Measurements from ENCODE around the gene TYMP.
"Not testable (repeated sequence)": the region's sequence is repeated elsewhere in the genome, so short reads cannot be mapped to it uniquely, and the experiment has no call there.

TYMP gene

DNA sequence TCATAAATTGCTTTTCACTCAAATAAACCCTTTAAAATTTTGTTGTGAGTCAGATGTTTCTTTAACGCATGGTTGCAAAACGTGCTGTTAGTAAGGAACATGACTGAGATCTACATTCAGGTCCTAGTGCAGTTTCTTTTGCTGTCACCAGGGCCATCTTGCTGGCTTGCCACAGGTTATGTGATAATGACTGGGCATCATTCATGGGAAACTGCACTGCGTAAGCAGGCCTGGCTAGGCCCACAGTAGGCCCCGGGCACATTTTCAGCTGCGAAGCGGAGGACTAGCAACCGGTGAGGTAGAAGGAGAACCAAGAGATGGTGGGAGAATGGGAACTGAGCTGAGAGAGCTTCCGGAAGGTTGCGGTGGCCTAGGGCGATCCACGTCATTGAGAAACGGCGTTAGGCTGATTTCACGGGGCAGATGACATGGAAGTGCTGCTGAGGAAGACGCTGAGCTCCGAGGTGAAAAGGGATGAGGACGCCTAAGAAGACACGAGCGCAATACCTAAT is 12.7 kb upstream of the TYMP start:
- DNase-seq (ENCODE audit: low read depth, low spot score), result no peak

DNA sequence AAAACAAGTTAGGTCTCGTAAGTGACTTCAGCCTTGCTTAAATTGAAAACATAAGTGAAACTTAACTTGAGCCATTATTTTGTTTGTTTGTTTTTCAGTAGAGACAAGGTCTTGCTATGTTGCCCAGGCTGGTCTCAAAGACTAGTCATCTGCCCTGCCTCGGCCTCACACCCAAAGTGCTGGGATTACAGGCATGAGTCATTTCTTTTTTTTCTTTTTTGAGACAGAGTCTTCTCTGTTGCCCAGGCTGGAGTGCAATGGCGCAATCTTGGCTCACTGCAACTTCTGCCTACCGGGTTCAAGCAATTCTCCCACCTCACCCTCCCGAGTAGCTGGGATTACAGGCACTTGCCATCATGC is 11.8 kb upstream of the TYMP start:
- DNase-seq (ENCODE audit: low read depth, low spot score), result not testable (repeated sequence)

DNA sequence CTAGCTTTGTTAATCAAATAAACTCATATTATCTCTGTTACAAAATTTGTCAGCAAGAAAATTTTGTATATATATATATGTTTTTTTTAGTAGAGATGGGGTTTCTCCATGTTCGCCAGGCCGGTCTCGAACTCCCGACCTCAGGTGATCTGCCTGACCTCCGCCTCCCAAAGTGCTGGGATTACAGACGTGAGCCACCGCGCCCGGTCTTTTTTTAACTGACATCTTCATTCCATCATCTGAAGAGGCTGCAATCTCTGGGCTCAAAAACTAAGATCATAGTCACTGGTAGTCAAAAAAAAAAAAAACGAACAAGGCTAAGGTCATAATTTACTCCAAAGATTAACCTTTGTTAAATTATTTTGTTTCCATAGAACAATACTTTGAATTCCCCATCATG is 10.6 kb upstream of the TYMP start:
- no peak for DNase-seq (ENCODE audit: low read depth, low spot score)

DNA sequence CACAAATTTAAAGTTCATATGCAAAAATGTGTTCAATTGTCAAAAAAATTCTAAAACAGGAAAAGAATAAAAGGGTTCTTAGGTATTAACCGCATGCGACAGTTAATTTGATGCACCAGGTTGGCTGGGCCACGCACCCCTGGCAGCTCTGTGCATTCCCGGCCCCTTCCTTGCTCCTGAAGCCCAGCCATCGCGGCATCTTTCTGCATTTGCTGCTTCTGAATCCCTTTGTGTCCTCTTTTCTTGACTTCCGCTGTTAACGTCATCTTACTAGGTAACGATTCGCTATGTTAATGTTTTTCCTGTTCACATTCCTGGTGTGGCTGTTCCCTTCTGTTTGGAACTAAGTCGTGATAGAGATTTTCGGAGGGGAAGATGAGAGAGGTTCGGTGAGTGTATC is 8.0 kb upstream of the TYMP start:
- no peak for DNase-seq (ENCODE audit: low read depth, low spot score)

DNA sequence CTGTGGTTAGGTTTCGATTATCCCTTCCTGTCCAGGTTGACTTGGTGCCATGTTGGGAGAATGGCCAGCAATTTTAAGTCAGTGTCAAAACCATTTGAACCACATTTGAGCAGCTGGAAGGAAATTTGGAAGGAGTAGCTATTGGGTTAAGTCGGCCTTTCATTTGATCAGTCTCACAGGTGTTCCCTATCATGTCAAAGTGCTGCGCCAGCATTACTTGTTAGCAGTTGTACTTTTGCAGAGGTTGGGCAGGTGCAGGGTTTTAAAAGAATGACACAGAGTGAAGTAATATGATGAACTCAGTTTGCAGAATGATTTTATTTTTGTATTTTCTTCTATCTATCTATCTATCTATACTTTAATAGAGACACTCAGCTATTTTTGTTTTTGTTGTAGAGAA is 6.4 kb upstream of the TYMP start:
- DNase-seq (ENCODE audit: low read depth, low spot score), result no peak

DNA sequence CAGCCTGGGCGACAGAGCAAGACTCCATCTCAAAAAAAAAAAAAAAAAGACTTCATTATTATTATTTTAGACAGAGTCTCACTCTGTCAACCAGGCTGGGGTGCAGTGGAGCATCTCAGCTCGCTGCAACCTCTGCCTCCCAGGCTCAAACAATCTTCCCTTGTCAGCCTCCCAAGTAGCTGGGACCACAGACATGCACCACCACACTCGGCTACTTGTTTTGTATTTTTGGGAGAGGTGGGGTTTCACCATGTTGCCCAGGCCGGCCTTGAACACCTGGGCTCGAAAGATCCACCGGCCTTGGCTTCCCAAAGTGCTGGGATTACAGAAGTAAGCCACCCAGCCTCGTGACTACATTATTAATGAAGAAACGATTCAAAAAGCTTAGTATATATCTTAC is 5.3 kb upstream of the TYMP start:
- no peak for DNase-seq (ENCODE audit: low read depth, low spot score)

DNA sequence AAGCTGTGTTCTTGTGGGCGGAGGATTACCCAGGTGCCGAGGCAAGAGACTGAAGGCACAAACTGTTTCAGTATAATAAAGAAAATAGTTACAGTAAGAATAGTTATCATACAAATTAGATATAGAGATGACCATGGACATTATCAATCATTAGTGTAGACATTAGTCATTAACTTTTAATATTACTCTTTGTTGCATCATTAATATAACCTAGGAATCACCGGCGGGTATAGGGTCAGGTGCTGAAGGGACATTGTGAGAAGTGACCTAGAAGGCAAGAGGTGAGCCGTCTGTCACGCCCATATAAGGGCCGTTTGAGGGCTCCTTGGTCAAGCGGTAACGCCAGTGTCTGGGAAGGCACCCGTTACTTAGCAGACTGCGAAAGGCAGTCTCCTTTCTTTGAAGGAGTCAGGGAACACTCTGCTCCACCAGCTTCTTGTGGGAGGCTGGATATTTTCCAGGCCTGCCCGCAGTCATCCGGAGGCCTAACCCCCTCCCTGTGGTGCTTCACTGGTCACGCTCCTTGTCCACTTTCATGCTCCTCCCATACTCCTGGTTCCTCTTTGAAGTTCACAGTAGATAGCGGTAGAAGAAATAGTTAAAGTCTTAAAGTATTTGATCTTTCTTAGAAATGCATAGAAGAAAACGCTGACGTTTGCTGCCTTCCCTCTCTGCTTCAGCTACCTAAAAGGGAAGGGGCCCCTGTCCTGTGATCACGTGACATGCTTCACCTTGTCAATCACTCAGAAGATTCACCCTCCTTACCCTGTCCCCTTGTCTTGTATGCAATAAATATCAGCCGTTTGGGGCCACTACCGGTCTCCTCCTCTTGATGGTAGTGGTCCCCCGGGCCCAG is 4.3 kb upstream of the TYMP start:
- DNase-seq (ENCODE audit: low read depth, low spot score), result not testable (repeated sequence)

DNA sequence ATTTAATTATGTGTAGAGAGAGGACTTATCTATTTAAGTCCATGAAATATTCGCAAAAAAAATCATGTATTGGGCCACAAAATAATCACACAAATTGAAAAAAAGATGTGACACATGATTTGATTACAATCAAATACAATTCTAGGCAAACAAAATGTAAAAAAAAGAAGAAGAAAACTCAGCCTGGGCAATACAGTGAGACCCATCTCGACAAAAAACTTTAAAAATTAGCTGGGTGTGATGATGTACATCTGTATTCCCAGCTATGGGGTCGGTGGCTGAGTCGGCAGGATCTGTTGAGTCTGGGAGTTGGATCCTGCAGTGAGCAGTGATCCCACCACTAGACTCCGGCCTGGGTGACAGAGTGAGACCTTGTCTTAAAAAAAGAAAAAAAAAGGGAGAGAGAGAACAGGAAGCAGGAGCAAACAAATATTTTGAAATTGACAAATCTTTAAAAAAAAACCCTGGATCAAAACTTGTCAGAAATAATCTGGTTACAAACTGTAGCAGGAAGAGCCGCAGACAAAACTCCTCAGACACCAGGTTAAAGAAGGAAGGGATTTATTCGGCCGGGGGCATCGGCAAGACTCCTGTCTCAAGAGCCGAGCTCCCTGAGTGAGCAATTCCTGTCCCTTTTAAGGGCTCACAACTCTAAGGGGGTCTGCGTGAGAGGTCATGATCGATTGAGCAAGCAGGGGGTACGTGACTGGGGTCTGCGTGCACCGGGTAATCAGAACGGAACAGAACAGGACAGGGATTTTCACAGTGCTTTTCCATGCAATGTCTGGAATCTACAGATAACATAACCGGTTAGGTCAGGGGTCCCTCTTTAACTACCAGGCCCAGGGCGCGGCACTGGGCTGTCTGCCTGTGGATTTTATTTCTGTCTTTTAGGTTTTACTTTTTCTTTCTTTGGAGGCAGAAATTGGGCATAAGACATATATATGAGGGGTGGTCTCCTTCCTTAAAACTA is 3.3 kb upstream of the TYMP start:
- DNase-seq (ENCODE audit: low read depth, low spot score), result no peak

DNA sequence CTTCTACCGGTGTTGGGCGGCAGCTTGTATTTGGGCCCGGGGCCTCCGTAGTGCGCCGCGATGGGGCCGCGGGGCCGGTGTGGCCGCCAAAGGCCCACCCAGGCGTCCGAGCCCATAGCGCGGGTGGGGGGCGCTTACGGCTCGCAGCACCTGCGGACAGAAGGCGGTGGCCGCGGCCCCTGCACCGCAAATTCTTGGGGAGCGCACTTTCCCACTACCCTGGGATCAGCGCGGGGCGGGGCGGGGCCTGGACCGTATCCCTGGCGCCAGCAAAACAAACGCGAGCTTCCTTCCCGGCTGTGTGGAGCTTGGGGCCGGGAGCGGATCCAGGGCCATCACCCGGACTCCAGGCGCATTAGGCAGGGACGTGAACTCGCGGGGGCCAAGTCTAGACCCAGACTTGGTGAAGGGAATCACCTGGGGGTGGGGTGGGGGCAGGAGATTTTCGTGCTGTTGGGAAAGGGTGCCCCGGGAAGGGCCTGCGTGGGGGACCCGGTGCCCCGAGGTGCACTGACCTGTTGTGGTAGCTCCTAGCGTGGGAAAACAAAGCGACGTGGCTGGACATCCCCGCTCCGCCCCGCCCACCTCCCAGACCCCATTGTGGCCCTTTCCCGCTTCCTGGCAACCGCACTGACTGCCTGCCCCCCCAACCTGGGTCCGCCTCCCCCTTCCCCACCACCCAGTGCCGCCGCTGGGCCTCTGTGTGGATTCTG is 2.3 kb upstream of the TYMP start:
- DNase-seq (ENCODE audit: low read depth, low spot score), result no peak

DNA sequence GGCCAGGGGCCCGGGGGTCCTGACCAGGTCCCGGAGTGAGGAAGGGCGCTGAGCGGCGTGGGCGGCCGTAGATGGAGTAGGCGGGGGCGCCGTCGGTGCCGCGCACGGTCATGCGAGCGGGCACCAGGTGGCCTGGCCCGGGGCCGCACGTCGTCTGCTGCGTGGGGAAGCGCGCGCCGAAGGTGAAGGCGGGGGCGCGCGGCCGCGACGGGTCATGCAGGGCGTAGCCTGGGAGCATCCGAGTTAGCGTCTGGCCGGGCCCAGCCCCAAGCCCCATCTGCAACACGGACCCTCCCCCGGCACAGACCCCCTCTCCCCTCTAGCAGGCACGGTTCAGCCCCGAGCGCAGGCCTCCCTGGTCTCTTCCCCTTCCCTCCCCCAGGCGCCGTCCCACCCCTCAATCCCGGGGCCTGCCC is 1.7 kb upstream of the TYMP start:
- DNase-seq (ENCODE audit: low read depth, low spot score), result no peak

DNA sequence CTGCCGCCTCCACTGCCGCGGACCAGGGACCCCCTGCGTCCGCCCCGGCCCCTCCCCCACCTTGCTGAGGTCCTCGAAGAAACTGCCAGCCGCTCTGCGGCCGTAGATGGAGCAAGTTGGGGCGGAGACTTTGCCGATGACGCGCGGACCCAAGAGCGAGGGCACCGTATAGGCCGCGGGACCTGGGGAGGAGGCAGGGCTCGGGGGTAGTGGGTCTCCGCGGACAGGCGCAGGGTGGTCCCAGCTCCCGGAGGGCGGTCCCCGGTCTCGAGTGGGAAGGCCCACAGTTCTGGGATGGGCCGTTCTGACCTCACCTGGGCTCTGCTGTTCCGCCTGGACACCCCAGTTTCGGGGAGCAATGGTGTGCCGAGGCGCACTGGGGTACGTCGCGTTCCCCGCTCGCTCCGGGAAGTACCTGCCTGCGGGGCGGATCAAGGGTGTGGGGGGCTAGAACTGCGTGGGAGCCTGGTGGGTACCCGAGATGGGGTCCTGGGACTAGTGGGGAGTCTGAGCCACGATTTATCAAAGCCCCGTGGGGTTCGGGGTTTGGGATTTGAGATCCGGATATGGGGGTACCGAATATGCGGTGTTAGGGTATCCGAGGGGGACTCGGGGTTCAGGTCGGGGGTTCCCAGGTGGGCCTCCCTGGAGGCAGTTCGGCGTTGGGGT is 1.2 kb upstream of the TYMP start:
- peak; percentile 66 for DNase-seq (ENCODE audit: low read depth, low spot score)

DNA sequence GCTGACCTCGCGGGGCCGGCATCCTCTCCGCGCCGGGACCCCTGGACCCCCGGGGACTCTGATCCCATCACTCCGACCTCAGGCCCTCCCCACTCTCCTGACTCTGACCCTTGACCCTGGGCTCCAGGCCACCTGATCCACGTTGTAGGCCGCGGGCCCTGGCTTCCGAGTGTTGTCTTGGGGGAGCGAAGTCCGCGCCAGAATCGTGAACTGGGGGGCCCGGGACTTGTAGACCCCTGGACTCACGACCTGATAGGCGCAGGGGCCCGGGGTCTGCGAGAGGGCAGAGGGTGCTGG is 716 bp upstream of the TYMP start:
- no peak for DNase-seq (ENCODE audit: low read depth, low spot score)

DNA sequence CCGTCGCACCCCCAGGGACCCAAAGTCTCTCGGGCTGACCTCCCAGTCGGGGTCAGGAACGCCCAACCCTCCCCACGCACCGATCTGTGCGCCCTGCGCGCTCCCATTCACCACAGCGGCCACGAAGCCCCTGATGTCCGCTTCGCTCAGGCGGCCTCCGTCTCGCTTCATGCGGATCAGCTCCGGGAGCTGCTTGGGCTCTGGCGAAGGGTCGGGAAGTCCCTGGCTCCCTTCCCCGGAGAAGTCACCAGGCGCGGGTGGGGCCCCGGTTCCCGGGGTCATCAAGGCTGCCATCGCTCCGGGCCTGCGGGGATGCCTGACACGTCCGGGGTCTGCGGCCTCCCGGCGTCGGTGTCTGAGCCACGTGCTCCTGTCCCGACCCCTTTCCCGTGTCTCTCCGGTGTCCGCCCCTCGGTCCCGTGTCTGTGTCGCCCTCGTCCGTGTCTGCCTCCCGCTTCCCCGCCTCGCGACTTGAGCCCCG is 356 bp downstream of the TYMP start:
- no peak for DNase-seq (ENCODE audit: low read depth, low spot score)

DNA sequence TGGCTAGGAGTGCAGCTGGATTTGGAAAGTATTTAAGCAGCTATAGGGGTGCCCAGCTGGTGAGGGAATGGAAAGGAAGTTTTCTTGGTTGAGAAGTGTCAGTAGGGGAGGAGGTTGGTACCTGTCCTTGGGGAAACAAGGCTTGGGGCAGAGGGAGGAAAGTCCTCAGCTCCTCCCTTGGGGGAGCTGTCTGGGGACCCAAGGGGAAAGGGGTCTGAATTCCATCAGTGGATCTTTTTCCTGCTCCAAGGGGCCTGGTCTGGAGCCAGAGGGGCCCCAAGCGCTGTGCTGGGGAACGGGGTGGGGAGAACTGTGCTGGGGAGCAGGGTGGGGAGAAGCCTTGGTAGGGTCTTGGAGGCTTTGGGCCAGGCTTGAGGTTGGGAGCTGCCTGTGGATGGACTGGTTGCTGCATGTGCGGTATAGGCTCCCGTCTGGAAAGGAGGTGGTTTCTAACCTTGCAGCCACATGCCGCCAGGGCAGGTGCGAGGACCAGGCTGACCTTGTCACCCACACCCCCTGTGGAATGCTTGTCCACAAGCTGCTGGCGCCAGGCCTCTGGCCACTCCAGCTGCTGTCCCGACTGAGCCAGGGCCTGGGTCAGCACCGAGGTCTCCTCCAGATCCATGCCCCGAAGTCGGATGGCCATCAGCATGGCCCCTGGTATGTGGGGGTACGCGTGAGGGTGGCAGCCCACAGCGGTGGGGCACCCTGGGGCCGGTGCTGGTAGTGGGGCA is 963 bp downstream of the TYMP start:
- DNase-seq (ENCODE audit: low read depth, low spot score), result no peak

DNA sequence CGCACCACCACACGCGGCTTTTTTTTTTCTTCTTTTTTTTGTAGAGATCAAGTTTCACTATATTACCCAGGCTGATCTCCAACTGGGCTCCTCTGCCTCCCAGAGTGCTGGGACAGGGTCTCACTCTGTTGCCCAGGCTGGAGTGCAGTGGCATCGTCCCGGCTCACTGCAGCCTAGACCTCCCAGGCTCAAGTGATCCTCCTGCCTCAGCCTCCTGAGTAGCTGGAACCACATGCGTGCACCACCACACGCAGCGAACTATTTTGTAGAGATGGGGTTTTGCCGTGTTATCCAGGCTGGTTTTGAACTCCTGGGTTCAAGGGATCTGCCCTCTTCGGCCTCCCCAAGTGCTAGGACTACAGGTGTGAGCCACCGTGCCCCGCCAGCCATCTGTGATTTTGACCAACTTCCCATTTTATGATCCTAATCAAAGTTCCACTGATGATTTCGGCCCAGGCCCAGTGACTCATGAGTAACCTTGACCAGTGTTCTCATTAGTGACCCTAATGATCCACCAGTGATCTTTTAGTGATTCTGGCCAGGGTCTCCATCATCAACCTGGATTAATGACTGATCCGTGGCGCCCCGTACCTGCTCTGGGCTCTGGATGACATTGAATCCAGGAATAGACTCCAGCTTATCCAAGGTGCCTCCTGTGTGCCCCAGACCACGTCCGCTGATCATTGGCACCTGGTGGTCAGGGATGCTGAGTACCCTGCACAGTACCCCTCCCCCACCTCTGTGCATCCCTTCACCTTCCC is 1.7 kb downstream of the TYMP start:
- no peak for DNase-seq (ENCODE audit: low read depth, low spot score)

DNA sequence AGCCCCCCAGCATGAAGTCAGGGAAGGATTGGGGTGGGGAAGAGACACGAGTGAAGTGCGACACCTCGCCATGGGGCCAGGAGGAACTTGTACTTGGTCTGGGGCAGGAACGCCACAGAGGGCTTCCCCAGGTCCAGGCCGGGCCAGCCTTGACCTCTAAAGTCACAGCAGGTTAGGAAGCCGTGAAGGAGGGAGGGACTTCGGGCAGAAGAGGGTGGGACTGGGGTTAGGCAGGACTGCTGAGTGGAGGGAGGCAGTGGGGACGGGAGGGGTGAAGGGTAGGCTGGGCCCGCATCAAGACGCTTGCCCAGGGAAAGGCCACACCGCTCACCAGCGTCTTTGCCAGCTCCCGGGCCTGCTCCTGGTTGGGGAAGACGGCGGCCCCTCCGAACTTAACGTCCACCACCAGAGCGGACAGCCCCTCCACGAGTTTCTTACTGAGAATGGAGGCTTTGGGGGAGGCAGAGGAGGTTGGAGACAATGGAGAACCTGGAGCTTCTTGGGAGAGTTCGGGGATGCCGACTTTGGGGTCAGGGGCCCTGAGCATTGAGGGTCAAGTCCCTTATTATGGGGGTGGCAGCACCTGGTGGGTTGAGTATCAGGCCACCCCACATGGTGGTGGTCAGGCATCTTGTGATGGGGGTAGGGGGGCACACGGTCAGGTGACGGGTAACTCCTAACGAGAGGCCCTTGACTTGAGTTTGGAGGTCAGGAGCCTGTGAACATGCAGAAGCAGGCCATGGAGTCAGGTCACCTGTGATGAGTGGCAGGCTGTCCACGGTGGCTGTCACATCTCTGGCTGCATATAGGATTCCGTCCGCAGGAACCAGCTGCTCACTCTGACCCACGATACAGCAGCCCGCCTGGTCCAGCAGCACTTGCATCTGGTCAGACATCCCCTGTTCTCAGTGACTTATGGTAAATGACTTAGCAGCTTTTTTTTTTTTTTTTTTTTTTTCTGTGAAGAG is 2.7 kb downstream of the TYMP start:
- no peak for DNase-seq (ENCODE audit: low read depth, low spot score)

DNA sequence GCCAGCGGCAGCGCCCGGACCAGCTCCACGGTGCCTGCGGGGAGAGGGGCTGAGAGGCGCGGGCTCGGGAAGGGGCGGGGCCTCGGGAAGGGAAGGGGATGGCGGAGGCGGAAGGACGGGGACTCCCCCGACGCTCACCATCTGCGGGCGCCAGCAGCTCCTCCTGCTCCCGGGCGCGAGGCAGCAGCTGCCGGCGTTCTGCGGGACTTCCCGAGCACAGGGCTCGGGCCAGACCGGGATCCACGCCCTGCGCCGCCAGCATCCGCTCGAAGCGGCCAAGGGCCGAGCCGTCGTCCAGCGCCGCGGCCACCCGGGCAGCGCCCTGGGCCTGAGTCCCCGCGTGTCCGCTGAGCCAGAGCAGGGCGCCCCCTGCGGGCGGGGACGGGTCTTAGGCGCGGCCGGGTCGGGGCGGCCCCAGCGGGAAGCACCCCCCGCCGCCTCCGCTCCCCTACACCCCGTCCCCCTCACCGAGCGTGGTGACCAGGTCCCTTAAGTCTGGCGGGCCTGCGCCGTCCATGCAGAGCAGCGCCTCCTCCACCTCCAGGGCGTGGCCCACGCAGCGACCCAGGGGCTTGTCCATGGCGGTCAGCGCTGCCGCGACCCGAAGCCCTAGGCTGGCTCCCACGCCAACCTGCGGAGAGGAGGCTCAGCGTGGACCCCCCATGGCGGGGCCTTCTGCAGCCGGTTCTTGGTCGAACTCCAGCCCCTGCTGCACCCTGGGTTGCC is 3.5 kb downstream of the TYMP start:
- DNase-seq (ENCODE audit: low read depth, low spot score), result peak; percentile 56

DNA sequence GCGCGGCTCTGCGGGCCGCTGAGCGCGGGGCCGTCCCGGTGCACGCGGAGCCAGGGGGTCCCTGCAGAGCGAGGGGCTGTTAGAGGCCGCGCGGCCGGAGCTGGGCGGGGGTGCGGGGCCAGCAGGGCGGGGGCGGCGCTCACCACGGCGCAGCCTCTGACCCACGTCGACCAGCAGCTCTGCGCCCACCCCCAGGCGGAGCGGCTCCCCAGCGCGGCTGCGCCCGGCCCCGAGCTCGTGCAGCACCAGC is 4.0 kb downstream of the TYMP start:
- no peak for DNase-seq (ENCODE audit: low read depth, low spot score)
